Sigmoid colon (tissue), 4 donors: ENCODE measurements around the gene FMO2.

Source experiments
- POLR2A ChIP-seq, 2 donors: fragments of 450-650 bp; IDR thresholded peaks; one replicate each; pipeline ENCODE4 v1.6.1; 2016; ENCODE audit warnings: antibody characterized with exemption in 2 of 2, mild to moderate bottlenecking in 2 of 2, moderate library complexity in 2 of 2
- POLR2AphosphoS5 ChIP-seq, 4 donors: sonication (generic); formaldehyde crosslinking; IDR thresholded peaks; one replicate each; pipeline ENCODE4 v1.6.1; 2017; ENCODE audit warnings: antibody characterized with exemption in 4 of 4

GRCh38 chr1:171195767-171196166, 10.7 kb downstream of the FMO2 start:
- TF ChIP-seq POLR2AphosphoS5 (IDR thresholded peaks at IDR 0.05) (no peak), POLR2A (IDR thresholded peaks at IDR 0.05) (no peak)
